SK-N-SH (cell line): ENCODE results near the gene FOXK2.

Source experiments
- CHD2 ChIP-seq: fragments of 150-350 bp; IDR thresholded peaks from 2 replicates; pipeline ENCODE4 v1.6.1; 2018; ENCODE audit warnings: low read length; ENCODE audit not compliant: partially characterized antibody
- CTCF ChIP-seq: fragments of 200-600 bp; sonication (generic); IDR thresholded peaks from 2 replicates; pipeline ENCODE4 v1.6.1; 2017; ENCODE audit warnings: antibody characterized with exemption, mild to moderate bottlenecking, moderate library complexity
- EP300 ChIP-seq, 2 experiments: IDR thresholded peaks; 2 replicates each; pipeline versions ENCODE4 v1.4.0 to v1.6.1; 2012; ENCODE audit warnings: borderline replicate concordance in 1 of 2, low read depth in 1 of 2, low read length in 1 of 2
- FOSL2 ChIP-seq: IDR thresholded peaks from 2 replicates; pipeline ENCODE4 v1.4.0; 2012; ENCODE audit warnings: low read depth, mild to moderate bottlenecking, moderate library complexity, borderline replicate concordance
- GABPA ChIP-seq: IDR thresholded peaks from 2 replicates; pipeline ENCODE4 v1.4.0; 2012; ENCODE audit warnings: low read depth, mild to moderate bottlenecking
- MAX ChIP-seq: IDR thresholded peaks from 2 replicates; pipeline ENCODE4 v1.4.0; 2012; ENCODE audit warnings: low read depth
- POLR2AphosphoS5 ChIP-seq: IDR thresholded peaks from 2 replicates; pipeline ENCODE4 v1.6.1; 2012; ENCODE audit warnings: low read depth, low read length
- RCOR1 ChIP-seq: fragments of 150-350 bp; IDR thresholded peaks from 2 replicates; pipeline ENCODE4 v1.6.1; 2017; ENCODE audit warnings: antibody characterized with exemption, low read length
- REST ChIP-seq: IDR thresholded peaks from 2 replicates; pipeline ENCODE4 v1.6.1; 2012; ENCODE audit warnings: mild to moderate bottlenecking, low read depth, low read length, moderate library complexity
- USF2 ChIP-seq: fragments of 150-350 bp; IDR thresholded peaks from 2 replicates; pipeline ENCODE4 v1.6.1; 2017; ENCODE audit warnings: antibody characterized with exemption, low read length, low read depth, borderline replicate concordance

- TF ChIP-seq REST, result no peak
- TF ChIP-seq USF2, result no peak
- no peak for TF ChIP-seq CHD2
- TF ChIP-seq CTCF, result no peak
- no peak for TF ChIP-seq POLR2AphosphoS5
- TF ChIP-seq FOSL2, result no peak
- TF ChIP-seq RCOR1, result no peak
- TF ChIP-seq MAX, result no peak
- no peak for TF ChIP-seq GABPA
- no peak for TF ChIP-seq EP300 (IDR thresholded peaks at IDR 0.05; ENCODE audit: borderline replicate concordance in 1 of 2, low read depth in 1 of 2, low read length in 1 of 2)
These were observed 69.0 kb downstream of the FOXK2 start for GRCh38 chr17:82588266-82589175.
